ENCODE data around the gene PKNOX2.

DNA sequence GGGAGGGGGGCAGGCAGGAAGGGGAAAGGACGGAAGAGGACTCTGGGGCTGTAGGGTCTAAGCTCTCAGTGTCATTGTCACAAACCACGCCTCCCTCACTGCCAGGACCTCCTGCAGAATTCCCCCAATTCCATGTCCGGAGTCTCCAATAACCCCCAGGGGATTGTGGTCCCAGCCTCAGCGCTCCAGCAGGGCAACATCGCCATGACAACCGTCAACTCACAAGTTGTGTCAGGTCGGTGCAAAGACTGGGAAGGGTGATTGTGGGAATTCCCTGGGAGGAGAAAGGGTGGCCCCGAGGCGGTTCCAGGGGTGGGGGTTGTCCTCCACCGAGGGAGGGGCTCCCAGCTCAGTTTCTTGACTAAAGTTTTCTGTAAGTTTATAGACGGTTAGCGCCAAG is 245.5 kb downstream of the PKNOX2 start:
- TF ChIP-seq GATA1 (IDR thresholded peaks at IDR 0.05; ENCODE audit: low read depth, low read length) (no peak), POLR2A (IDR thresholded peaks at IDR 0.05; ENCODE audit: low read length) (no peak)
